ENCODE results near the gene OR6X1.

The OR6X1 gene

GRCh38 chr11:123754101-123754568, at the start of gene OR6X1:
OR6X1 (minus strand) TSS chr11:123754518; CDS start chr11:123754518, 0 bp downstream.
- H3K4me1 ChIP-seq (ENCODE audit: control insufficient read depth in 5 of 5, insufficient read depth in 5 of 5, low read length in 5 of 5) = no peaks in the 10 kb centered on the region
- H3K27ac ChIP-seq (ENCODE audit: low read depth, low read length) = no peak within 1 kb of the TSS
- H3K36me3 ChIP-seq (ENCODE audit: control insufficient read depth in 5 of 5, insufficient read depth in 5 of 5, low read length in 5 of 5) = no peaks in the 10 kb centered on the region
- no peaks in the 10 kb centered on the region for H3K27me3 ChIP-seq (ENCODE audit: control insufficient read depth in 5 of 5, insufficient read depth in 4 of 5, low read length in 5 of 5)
- no peak within 1 kb of the TSS for H3K9ac ChIP-seq (ENCODE audit: low read length in 5 of 5)
- H3K9me3 ChIP-seq (ENCODE audit: control insufficient read depth in 5 of 5, low read length in 5 of 5) = no peaks in the 10 kb centered on the region
- H3K4me3 ChIP-seq (ENCODE audit: low read depth in 1 of 5, low read length in 5 of 5) = no peak within 1 kb of the TSS

GRCh38 chr11:123801765-123802164, 47.4 kb upstream of the OR6X1 start:
- no peak overlapping the region for H3K9ac ChIP-seq (ENCODE audit: low read length in 5 of 5)

GRCh38 chr11:123800036-123800435, 45.7 kb upstream of the OR6X1 start:
- Histone ChIP-seq H3K4me3 (ENCODE audit: low read depth in 1 of 5, low read length in 5 of 5) (no peak overlapping the region), H3K27ac (ENCODE audit: low read depth, low read length) (no peak overlapping the region), H3K36me3 (ENCODE audit: control insufficient read depth in 5 of 5, insufficient read depth in 5 of 5, low read length in 5 of 5) (no peaks in the 10 kb centered on the region), H3K9ac (ENCODE audit: low read length in 5 of 5) (no peak overlapping the region), H3K4me1 (ENCODE audit: control insufficient read depth in 5 of 5, insufficient read depth in 5 of 5, low read length in 5 of 5) (no peaks in the 10 kb centered on the region), H3K27me3 (ENCODE audit: control insufficient read depth in 5 of 5, insufficient read depth in 4 of 5, low read length in 5 of 5) (no peaks in the 10 kb centered on the region), H3K9me3 (ENCODE audit: control insufficient read depth in 5 of 5, low read length in 5 of 5) (no peaks in the 10 kb centered on the region)

More at GRCh38 chr11:123801765-123802164, 47.4 kb upstream of the OR6X1 start:
- Histone ChIP-seq H3K4me1 (ENCODE audit: control insufficient read depth in 5 of 5, insufficient read depth in 5 of 5, low read length in 5 of 5) (no peaks in the 10 kb centered on the region), H3K4me3 (ENCODE audit: low read depth in 1 of 5, low read length in 5 of 5) (no peak overlapping the region), H3K36me3 (ENCODE audit: control insufficient read depth in 5 of 5, insufficient read depth in 5 of 5, low read length in 5 of 5) (no peaks in the 10 kb centered on the region), H3K27me3 (ENCODE audit: control insufficient read depth in 5 of 5, insufficient read depth in 4 of 5, low read length in 5 of 5) (no peaks in the 10 kb centered on the region), H3K9me3 (ENCODE audit: control insufficient read depth in 5 of 5, low read length in 5 of 5) (no peaks in the 10 kb centered on the region), H3K27ac (ENCODE audit: low read depth, low read length) (no peak overlapping the region)

GRCh38 chr11:123799438-123799837, 45.1 kb upstream of the OR6X1 start:
- Histone ChIP-seq H3K27ac (ENCODE audit: low read depth, low read length) (no peak overlapping the region), H3K36me3 (ENCODE audit: control insufficient read depth in 5 of 5, insufficient read depth in 5 of 5, low read length in 5 of 5) (no peaks in the 10 kb centered on the region), H3K4me1 (ENCODE audit: control insufficient read depth in 5 of 5, insufficient read depth in 5 of 5, low read length in 5 of 5) (no peaks in the 10 kb centered on the region), H3K4me3 (ENCODE audit: low read depth in 1 of 5, low read length in 5 of 5) (no peak overlapping the region), H3K9ac (ENCODE audit: low read length in 5 of 5) (no peak overlapping the region), H3K27me3 (ENCODE audit: control insufficient read depth in 5 of 5, insufficient read depth in 4 of 5, low read length in 5 of 5) (no peaks in the 10 kb centered on the region), H3K9me3 (ENCODE audit: control insufficient read depth in 5 of 5, low read length in 5 of 5) (no peaks in the 10 kb centered on the region)

- H3K4me1 ChIP-seq (ENCODE audit: control insufficient read depth in 5 of 5, insufficient read depth in 5 of 5, low read length in 5 of 5) = no peaks in the 10 kb centered on the region
- no peak overlapping the region for H3K9ac ChIP-seq (ENCODE audit: low read length in 5 of 5)
- no peak overlapping the region for H3K4me3 ChIP-seq (ENCODE audit: low read depth in 1 of 5, low read length in 5 of 5)
- no peaks in the 10 kb centered on the region for H3K9me3 ChIP-seq (ENCODE audit: control insufficient read depth in 5 of 5, low read length in 5 of 5)
- no peaks in the 10 kb centered on the region for H3K36me3 ChIP-seq (ENCODE audit: control insufficient read depth in 5 of 5, insufficient read depth in 5 of 5, low read length in 5 of 5)
- H3K27me3 ChIP-seq (ENCODE audit: control insufficient read depth in 5 of 5, insufficient read depth in 4 of 5, low read length in 5 of 5) = no peaks in the 10 kb centered on the region
- H3K27ac ChIP-seq (ENCODE audit: low read depth, low read length) = no peak overlapping the region
Observed at GRCh38 chr11:123798513-123799252, 44.4 kb upstream of the OR6X1 start.

GRCh38 chr11:123798079-123798478, 43.8 kb upstream of the OR6X1 start:
- H3K9me3 ChIP-seq (ENCODE audit: control insufficient read depth in 5 of 5, low read length in 5 of 5) = no peaks in the 10 kb centered on the region
- H3K9ac ChIP-seq (ENCODE audit: low read length in 5 of 5) = no peak overlapping the region
- H3K36me3 ChIP-seq (ENCODE audit: control insufficient read depth in 5 of 5, insufficient read depth in 5 of 5, low read length in 5 of 5) = no peaks in the 10 kb centered on the region
- H3K27ac ChIP-seq (ENCODE audit: low read depth, low read length) = no peak overlapping the region
- no peaks in the 10 kb centered on the region for H3K27me3 ChIP-seq (ENCODE audit: control insufficient read depth in 5 of 5, insufficient read depth in 4 of 5, low read length in 5 of 5)
- no peak overlapping the region for H3K4me3 ChIP-seq (ENCODE audit: low read depth in 1 of 5, low read length in 5 of 5)
- no peaks in the 10 kb centered on the region for H3K4me1 ChIP-seq (ENCODE audit: control insufficient read depth in 5 of 5, insufficient read depth in 5 of 5, low read length in 5 of 5)

GRCh38 chr11:123797541-123797940, 43.2 kb upstream of the OR6X1 start:
- no peaks in the 10 kb centered on the region for H3K4me1 ChIP-seq (ENCODE audit: control insufficient read depth in 5 of 5, insufficient read depth in 5 of 5, low read length in 5 of 5)

GRCh38 chr11:123797114-123797513, 42.8 kb upstream of the OR6X1 start:
- no peak overlapping the region for H3K9ac ChIP-seq (ENCODE audit: low read length in 5 of 5)

More at GRCh38 chr11:123797541-123797940, 43.2 kb upstream of the OR6X1 start:
- Histone ChIP-seq H3K27ac (ENCODE audit: low read depth, low read length) (no peak overlapping the region), H3K9me3 (ENCODE audit: control insufficient read depth in 5 of 5, low read length in 5 of 5) (no peaks in the 10 kb centered on the region), H3K27me3 (ENCODE audit: control insufficient read depth in 5 of 5, insufficient read depth in 4 of 5, low read length in 5 of 5) (no peaks in the 10 kb centered on the region), H3K36me3 (ENCODE audit: control insufficient read depth in 5 of 5, insufficient read depth in 5 of 5, low read length in 5 of 5) (no peaks in the 10 kb centered on the region), H3K4me3 (ENCODE audit: low read depth in 1 of 5, low read length in 5 of 5) (no peak overlapping the region), H3K9ac (ENCODE audit: low read length in 5 of 5) (no peak overlapping the region)

GRCh38 chr11:123796226-123796625, 41.9 kb upstream of the OR6X1 start:
- H3K9me3 ChIP-seq (ENCODE audit: control insufficient read depth in 5 of 5, low read length in 5 of 5) = no peaks in the 10 kb centered on the region
- H3K27ac ChIP-seq (ENCODE audit: low read depth, low read length) = no peak overlapping the region
- no peaks in the 10 kb centered on the region for H3K36me3 ChIP-seq (ENCODE audit: control insufficient read depth in 5 of 5, insufficient read depth in 5 of 5, low read length in 5 of 5)
- no peak overlapping the region for H3K9ac ChIP-seq (ENCODE audit: low read length in 5 of 5)
- no peak overlapping the region for H3K4me3 ChIP-seq (ENCODE audit: low read depth in 1 of 5, low read length in 5 of 5)
- H3K27me3 ChIP-seq (ENCODE audit: control insufficient read depth in 5 of 5, insufficient read depth in 4 of 5, low read length in 5 of 5) = no peaks in the 10 kb centered on the region
- no peaks in the 10 kb centered on the region for H3K4me1 ChIP-seq (ENCODE audit: control insufficient read depth in 5 of 5, insufficient read depth in 5 of 5, low read length in 5 of 5)

More at GRCh38 chr11:123797114-123797513, 42.8 kb upstream of the OR6X1 start:
- H3K36me3 ChIP-seq (ENCODE audit: control insufficient read depth in 5 of 5, insufficient read depth in 5 of 5, low read length in 5 of 5) = no peaks in the 10 kb centered on the region
- no peak overlapping the region for H3K27ac ChIP-seq (ENCODE audit: low read depth, low read length)
- no peak overlapping the region for H3K4me3 ChIP-seq (ENCODE audit: low read depth in 1 of 5, low read length in 5 of 5)
- no peaks in the 10 kb centered on the region for H3K27me3 ChIP-seq (ENCODE audit: control insufficient read depth in 5 of 5, insufficient read depth in 4 of 5, low read length in 5 of 5)
- H3K4me1 ChIP-seq (ENCODE audit: control insufficient read depth in 5 of 5, insufficient read depth in 5 of 5, low read length in 5 of 5) = no peaks in the 10 kb centered on the region
- H3K9me3 ChIP-seq (ENCODE audit: control insufficient read depth in 5 of 5, low read length in 5 of 5) = no peaks in the 10 kb centered on the region

- Histone ChIP-seq H3K9me3 (ENCODE audit: control insufficient read depth in 5 of 5, low read length in 5 of 5) (no peaks in the 10 kb centered on the region), H3K27ac (ENCODE audit: low read depth, low read length) (no peak overlapping the region), H3K27me3 (ENCODE audit: control insufficient read depth in 5 of 5, insufficient read depth in 4 of 5, low read length in 5 of 5) (peaks cover 0 to under 1% (median 0%) of the 10 kb centered on the region in 5 donors)
Observed at GRCh38 chr11:123783536-123783935, 29.2 kb upstream of the OR6X1 start.

More at GRCh38 chr11:123783536-123783935, 29.2 kb upstream of the OR6X1 start:
- no peaks in the 10 kb centered on the region for H3K4me1 ChIP-seq (ENCODE audit: control insufficient read depth in 5 of 5, insufficient read depth in 5 of 5, low read length in 5 of 5)
- H3K4me3 ChIP-seq (ENCODE audit: low read depth in 1 of 5, low read length in 5 of 5) = no peak overlapping the region
- no peaks in the 10 kb centered on the region for H3K36me3 ChIP-seq (ENCODE audit: control insufficient read depth in 5 of 5, insufficient read depth in 5 of 5, low read length in 5 of 5)
- no peak overlapping the region for H3K9ac ChIP-seq (ENCODE audit: low read length in 5 of 5)

Measured in subcutaneous abdominal adipose tissue (tissue), 5 donors.